Measurements from ENCODE around the gene SUOX.
"Not testable (repeated sequence)": the region's sequence is repeated elsewhere in the genome, so short reads cannot be mapped to it uniquely, and the experiment has no call there.

The SUOX gene

DNA sequence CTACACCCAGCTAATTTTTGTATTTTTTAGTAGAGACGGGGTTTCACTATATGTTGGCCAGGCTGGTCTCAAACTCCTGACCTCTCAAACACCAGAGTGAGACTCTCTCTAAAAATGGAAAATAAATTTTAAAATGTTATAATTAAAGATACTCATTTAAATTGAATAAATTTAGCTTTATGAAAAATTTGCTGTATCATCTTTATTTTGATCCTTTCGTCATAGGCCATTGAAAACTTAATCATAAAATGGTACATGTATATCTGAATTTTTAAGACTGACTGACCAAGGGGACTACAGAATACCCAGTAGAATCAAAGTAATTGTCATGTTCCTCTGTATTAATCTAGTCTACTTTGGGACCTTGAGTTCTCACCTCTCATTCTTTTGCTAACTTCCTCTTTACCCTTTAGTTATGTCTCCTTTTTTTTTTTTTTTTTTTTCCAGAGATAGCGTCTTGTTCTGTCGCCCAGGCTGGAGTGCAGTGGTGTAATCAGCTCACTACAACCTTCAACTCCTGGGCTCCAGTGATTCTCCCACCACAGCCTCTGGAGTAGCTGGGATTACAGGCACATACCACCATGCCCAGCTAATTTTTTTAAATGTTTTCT is 13.7 kb upstream of the SUOX start:
- no peak for DNase-seq (ENCODE audit: low spot score)

DNA sequence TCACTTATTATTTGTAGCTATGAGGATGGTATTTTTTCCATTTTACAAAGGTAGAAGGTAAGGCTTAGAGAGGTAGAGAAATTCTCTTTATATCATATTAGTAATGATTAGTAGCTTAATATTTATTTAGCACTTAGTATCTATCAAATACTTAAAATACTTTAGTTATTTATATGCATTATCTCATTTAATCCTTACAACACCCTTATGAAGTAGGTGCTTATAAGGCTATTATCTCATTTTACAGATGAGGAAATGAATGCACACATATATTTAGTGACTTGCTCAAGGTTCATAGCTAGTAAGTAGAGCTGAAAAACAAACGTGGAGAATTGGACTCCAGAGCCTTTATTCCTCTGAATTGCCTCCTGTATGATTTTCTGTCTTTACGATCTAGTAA is 12.2 kb upstream of the SUOX start:
- no peak for DNase-seq (ENCODE audit: low spot score)

DNA sequence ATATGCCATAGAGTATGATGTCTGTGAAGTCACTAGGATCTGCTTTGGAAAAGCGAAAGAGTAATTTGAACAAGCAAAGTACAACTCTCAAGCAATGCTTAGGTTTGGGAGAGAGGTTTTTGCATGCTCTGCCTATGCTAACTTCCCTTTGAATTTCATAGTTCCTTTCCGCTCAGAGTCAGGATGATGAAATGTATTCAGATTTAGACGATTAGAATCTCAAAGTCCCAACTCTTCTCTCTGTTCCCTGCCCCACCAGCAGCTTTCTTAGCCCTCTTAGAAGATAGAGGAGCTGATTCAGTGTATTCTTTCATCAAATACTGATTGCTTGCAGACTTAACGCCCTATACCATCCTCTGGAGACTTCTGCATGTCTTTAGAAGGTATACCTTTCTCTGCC is 11.7 kb upstream of the SUOX start:
- no peak for DNase-seq (ENCODE audit: low spot score)

DNA sequence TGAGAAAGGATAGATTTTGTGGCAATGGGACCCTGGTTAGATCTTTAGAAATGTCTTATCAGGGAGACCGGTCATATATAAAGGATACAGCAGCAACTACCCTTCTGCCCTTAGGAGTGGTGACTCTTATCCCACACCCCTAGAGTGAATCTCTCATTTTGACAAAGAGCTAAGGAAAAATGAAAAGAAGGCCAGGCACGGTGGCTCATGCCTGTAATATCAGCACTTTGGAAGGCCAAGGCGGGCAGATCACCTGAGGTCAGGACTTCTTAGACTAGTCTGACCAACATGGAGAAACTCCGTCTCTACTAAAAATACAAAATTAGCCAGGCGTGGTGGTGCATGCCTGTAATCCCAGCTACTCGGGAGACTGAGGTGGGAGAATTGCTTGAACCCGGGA is 11.1 kb upstream of the SUOX start:
- not testable (repeated sequence) for DNase-seq (ENCODE audit: low spot score)

DNA sequence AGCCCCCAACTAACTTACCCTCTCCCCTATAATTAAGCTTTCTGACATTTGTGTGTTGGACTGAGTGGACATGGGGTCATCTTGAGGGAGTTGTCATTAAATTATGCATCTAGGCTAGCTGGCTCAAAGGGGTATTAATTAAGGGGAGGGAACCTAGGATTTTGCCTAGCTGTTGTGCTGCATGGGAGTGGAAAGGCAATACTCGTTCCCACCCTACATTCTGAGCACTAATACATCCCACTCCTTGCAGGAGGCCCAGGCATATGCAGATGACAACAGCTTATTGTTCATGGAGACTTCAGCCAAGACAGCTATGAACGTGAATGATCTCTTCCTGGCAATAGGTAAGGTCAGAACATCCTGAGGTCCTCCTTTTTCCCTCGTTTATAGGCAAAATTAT is 6.0 kb upstream of the SUOX start:
- no peak for DNase-seq (ENCODE audit: low spot score)

DNA sequence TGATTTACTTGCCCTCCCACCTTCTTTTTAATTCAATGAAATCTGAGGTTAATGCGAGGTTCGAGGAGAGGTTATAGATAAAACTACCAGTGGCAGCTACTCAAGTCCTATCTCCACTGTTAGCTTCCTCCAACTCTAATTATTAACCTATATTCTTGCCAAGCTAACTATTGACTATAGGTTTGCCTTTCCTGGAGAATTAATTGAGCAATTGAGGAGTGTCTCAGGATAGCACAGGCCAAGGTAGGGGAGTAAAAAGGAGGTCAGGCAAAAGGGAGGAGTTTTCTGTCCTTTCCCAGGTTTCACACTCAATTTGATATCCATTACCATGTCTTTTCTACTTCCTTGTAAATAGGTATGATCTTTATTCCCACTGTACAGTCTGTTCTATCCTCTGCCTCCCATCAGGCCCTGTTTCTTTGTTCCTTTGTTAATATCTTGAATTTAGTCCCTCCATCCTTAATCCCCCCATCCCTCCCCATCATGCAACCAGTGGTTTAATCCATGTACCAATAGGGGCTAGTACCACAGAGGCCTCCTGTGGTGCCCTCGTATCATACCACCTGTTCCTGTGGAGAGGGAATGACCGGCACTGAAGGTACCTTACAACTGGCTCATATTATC is 3.7 kb upstream of the SUOX start:
- no peak for DNase-seq (ENCODE audit: low spot score)

DNA sequence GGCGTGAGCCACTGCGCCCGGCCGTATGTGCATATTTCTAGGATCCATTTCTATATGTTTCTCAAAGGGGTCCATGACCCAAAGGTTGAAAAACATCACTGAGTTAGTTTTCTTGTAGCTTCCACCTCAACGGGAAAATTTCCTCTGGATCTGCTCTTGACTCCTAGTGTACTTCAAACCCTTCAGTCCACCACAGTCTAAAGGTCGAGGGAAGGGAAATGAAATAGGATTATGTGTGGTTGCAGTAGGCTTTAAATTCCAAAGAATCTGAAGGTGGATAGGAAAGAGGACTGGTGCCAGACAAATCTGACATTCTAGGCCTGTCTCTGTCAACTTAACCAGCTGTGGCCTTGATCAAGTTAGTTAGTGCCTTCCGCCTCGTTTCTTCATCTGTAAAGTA is 1.7 kb upstream of the SUOX start:
- DNase-seq (ENCODE audit: low spot score), result no peak

DNA sequence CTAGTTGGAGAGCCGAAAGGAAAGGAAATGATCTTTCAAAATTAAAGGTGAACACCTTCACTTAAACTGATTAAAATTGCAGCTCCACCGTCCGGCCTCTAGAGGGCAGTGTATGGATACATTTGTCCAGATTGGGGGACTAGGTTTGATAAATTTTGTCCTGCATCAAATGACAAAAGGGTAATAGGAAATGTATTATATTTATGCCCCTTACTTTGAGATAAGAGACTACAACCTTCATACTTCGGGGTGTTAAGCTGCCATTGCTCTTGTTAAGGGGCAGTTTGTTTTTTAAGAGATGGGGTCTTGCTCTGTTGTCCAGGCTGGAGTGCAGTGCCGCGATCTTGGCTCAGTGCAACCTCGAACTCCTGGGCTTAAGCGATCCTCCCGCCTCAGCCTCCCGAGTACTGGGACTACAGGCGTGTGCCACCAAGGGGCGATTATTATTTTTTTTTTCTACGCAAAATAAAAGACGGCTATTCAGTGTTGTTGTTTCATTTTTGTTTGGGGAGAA is 818 bp upstream of the SUOX start:
- DNase-seq (ENCODE audit: low spot score), result peak; percentile 71

DNA sequence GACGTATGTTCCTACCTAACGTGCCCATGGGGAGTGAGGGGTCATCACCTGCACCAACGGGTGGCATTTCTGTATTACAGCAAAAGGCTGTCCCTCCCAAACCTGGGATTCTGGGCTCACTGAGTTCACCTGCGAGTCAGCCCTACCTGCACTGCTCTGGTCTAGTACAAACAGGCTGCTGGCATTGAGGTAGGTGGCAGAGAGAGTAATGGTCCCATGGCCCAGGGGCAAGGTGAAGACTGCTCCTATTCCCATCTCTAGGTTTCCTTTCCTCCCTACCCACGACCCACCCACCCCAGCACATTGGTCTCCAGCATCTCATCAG is 421 bp downstream of the SUOX start:
- DNase-seq (ENCODE audit: low spot score), result no peak

DNA sequence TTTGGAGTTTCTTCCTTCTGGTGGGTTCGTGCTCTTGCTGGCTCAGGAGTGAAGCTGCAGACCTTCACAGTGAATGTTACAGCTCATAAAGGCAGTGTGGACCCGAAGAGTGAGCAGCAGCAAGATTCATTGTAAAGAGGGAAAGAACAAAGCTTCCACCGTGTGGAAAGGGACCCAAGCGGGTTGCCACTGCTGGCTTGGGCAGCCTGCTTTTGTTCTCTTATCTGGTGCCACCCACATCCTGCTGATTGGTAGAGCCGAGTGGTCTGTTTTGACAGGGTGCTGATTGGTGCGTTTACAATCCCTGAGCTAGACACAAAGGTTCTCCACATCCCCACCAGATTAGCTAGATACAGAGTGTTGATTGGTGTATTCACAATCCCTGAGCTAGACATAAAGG is 2.4 kb downstream of the SUOX start:
- DNase-seq (ENCODE audit: low spot score), result not testable (repeated sequence)

DNA sequence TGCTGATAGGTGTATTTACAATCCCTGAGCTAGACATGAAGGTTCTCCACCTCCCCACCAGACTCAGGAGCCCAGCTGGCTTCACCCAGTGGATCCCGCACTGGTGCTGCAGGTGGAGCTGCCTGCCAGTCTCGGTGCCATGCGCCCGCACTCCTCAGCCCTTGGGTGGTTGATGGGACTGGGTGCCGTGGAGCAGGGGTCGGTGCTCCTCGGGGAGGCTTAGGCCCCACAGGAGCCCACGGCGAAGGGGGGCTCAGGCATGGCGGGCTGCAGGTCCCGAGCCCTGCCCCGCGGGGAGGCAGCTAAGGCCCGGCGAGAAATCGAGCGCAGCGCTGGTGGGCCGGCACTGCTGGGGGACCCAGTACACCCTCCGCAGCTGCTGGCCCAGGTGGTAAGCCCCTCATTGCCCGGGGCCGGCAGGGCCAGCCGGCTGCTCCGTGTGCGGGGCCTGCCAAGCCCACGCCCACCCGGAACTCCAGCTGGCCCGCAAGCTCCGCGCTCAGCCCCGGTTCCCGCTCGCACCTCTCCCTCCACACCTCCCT is 3.0 kb downstream of the SUOX start:
- DNase-seq (ENCODE audit: low spot score), result not testable (repeated sequence)

DNA sequence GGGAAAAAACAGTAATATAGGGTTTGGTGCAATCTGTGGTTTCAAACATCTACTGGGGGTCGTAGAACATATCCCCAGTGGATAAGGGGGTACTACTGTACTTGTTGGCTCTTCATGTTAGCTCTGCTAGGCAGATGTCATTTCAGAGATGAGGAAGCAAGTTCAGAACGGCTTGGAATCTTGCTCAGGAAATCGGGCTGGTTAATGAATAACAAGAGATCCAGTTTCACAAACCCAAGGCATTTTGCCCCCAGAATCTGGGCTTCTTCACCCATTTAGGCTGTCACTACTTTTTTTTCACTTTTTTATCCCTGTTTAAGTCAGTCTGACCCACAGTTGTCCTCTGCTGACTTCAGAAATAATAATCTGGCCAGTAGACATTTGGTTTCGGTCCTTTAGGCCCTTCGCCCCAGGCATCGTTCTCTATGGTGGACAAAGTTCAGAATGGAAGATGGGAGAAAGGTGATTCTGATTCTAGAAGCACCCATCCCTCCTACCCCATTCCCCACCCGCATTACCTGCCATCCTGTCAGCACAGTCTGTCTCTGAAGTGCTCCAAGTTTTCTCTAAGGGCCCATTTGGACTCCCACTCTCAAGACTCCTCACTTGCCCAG is 4.5 kb downstream of the SUOX start:
- no peak for DNase-seq (ENCODE audit: low spot score)

DNA sequence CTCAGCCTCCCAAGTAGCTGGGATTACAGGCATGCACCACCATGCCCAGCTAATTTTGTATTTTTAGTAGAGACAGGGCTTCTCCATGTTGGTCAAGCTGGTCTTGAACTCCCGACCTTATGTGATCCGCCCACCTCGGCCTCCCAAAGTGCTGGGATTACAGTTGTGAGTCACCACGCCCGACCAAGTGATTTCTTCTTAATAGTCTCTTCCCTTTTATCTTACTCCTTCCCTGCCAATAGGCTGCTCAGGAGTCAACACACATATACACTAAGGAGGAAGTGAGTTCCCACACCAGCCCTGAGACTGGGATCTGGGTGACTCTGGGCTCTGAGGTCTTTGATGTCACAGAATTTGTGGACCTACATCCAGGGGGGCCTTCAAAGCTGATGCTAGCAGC is 6.3 kb downstream of the SUOX start:
- DNase-seq (ENCODE audit: low spot score), result not testable (repeated sequence)

DNA sequence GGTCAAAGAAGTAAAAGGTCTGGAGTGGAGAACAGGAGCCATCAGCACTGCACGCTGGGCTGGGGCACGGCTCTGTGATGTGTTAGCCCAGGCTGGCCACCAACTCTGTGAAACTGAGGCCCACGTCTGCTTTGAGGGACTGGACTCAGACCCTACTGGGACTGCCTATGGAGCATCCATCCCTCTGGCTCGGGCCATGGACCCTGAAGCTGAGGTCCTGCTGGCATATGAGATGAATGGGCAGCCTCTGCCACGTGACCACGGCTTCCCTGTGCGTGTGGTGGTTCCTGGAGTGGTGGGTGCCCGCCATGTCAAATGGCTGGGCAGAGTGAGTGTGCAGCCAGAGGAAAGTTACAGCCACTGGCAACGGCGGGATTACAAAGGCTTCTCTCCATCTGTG is 7.1 kb downstream of the SUOX start:
- no peak for DNase-seq (ENCODE audit: low spot score)

DNA sequence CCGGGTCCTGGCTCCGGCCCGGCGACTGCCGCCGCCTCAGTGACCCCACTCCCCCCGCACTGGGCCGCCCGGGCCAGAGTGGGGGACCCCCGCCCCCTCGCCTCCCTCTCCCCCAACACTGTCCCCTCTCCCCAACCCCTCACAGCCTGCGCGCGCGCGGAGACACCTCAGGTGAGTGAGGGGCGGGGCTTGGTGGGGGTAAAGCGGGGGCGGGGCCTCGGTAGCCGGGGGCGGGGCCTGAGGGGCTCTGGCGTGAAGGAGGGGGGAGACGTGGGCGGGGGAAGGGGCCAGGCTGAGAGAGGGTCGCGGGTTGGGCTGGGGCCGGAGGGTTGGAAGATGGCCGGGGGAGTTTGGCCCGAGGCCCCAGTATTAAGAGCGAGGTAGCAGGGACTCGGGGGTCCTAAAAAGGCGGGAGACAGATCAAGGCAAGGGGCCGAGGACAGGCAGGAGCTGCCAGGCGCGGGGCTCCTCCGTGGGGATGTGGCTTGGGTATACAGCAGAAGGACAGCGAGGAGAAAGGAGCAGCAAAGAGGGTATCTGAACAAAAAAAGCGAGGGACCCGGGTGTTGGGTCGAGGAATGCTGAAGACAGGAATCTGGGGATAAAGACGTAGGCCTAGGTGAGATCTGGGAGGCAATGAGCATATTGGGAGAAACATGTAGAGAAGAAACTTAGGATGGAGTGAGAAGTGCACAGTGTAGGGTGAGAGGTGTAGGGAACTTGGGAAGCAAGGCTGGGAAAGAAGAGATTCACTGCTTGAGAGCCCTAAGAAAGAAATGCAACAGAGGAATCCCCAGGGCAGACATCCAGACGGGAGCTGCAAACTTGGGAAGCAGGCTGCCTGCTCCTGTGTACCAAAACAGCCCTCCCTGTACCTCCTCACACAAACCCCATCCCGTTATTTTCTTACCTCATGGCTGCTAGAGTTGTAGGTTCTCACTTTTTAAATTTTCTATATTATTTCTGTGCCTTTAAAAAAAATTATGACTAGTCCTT is 10.8 kb downstream of the SUOX start:
- DNase-seq (ENCODE audit: low spot score), result no peak

DNA sequence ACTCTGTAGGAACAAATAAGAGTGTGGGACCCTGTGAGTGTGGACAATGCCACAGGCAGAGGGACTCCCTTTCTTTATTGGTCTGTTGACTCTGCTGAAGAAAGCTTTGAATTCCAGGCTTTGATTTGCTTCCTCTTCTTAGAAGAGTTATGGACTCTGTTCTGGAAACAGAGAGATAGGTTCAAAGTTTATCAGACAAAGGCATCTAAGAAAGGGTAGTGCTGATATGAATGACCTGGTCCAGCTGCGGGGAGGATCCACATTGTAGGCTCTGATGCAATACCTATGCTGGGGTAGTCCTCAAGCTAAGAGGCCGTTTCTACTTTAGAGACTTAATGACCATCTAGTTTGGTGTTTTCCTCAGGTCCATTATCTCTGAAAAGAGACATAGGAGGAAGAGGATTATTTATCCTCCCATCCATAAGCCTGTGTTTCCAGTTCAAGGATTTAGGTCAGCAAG is 13.1 kb downstream of the SUOX start:
- DNase-seq (ENCODE audit: low spot score), result no peak

DNA sequence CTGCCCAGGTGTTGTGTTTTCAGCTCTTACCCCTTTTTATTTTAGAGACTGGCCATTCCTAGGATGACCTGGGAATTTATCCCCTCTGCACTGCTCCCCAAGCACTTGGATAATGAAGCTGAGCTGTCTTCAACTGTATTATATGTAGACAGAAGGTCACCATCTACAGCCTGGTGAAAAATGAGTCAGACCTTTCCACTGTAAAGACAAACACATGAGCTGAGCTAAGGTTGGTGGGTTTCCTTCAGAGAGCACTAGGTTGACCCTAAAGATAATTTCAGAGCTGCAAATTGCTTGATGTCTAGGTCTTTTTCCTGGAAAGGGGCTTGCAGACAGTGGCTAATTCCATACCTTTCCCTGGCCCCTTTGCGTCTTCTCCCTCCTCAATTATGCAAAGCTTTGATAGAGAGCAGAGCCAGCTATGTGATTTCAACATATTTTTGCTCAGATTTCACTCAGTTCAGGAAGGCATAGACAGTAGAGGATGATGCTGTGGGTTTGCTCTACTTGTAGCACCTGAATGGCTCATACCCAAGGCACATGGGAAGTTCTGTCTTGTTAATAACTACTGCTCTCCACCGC is 14.5 kb downstream of the SUOX start:
- DNase-seq (ENCODE audit: low spot score), result no peak

DNA sequence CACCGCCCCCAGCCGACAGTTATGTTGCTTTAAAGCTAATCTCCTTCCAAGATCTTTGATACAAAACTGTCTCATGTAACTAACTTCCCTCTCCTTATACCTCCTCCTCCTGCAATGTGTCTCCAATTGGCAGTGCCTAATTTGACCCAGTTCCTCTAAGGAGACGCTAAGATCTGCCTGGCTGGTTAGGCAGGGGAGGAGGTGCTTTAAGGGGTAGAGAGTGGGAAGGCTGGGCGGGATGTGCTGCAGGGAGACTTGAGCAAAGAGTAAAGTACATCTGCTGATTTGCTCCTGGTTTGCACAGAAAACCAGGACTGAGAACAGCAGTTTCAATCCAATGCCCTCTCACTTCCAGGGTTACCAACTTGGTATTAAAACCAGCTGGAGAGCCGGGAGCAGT is 16.4 kb downstream of the SUOX start:
- DNase-seq (ENCODE audit: low spot score), result no peak

DNA sequence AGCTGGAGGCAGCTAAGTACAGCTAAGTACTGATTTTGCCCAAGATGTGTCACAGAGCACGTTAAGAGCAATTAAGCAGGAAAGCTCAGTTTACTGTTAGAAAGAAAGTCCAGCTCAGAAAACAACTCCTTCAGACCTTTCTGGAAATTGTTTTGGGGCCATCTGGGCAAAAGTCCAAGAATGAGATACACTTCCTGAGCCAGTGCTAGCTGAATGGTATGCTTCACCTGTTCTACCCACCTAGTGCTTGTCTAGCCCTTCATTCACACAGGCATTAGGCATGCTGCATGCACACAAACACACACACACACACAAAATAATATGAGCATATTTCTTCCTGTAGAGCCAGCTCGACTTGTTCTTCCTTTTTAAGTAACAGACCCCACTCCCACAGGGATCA is 17.1 kb downstream of the SUOX start:
- no peak for DNase-seq (ENCODE audit: low spot score)

DNA sequence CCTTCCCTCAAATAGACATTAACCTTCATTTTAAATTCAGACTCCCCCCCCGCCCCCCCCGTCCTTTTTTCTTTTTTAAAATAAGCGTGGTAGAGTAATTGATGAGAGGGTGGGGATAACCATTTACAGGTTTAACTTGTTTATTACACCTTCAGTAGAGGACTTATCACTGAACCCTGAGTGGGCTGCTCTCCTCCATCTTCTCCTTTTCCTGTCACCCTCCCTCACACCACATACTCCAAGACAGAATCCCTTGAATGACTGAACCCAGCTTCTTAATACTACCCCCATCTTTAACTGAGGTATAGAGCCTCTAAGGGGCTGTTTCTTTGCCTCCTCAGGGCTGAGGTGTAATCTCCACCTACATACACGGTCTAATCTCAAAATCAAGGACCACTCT is 20.1 kb downstream of the SUOX start:
- no peak for DNase-seq (ENCODE audit: low spot score)

DNA sequence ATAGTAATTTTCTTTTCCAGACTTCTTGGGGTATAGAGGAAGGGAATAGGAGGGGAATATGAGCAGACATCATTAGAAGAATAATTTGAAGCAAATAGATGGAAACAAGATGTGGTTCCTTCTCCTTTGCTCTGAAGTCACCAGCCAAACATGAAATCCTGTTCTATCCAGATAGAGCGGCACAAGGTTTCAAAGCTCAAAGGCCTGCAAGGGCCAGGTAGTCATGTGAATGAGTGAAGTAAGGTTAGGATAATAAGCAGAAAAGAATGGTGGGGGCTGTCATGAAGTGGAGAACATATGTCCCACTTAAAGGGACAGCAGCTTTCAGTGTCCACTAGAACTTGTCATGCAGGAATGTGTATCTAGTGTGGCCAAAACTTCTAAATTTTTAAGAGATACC is 21.3 kb downstream of the SUOX start:
- DNase-seq (ENCODE audit: low spot score), result no peak

Measured in kidney capillary endothelial cell (primary cell).